Islet precursor cell (in vitro differentiated cells): Measurements from ENCODE around the gene AUTS2.

Experiments used
- DNase-seq: peaks from one replicate; pipeline ENCODE4 v3.0.0-alpha.2; 2018

AUTS2 gene

GRCh38 chr7:69736126-69736810 is 138.0 kb downstream of the AUTS2 start:
- no peak for DNase-seq

GRCh38 chr7:69738396-69738951 is 140.2 kb downstream of the AUTS2 start:
- peak; percentile 90 for DNase-seq

GRCh38 chr7:69739190-69739589 is 140.9 kb downstream of the AUTS2 start:
- DNase-seq, result no peak

GRCh38 chr7:69739931-69740431 is 141.7 kb downstream of the AUTS2 start:
- DNase-seq, result peak; percentile 85

- no peak for DNase-seq
Measured at GRCh38 chr7:69742237-69742636, 144.0 kb downstream of the AUTS2 start.

- DNase-seq, result no peak
Measured at GRCh38 chr7:69743436-69743835, 145.2 kb downstream of the AUTS2 start.

- DNase-seq, result no peak
Measured at GRCh38 chr7:69744026-69744425, 145.8 kb downstream of the AUTS2 start.

- DNase-seq, result no peak
Measured at GRCh38 chr7:69746383-69746782, 148.1 kb downstream of the AUTS2 start.

- DNase-seq, result no peak
Measured at GRCh38 chr7:69747144-69747543, 148.9 kb downstream of the AUTS2 start.

- no peak for DNase-seq
Measured at GRCh38 chr7:69748530-69748929, 150.3 kb downstream of the AUTS2 start.

- DNase-seq, result no peak
Measured at GRCh38 chr7:69749372-69749979, 151.2 kb downstream of the AUTS2 start.

GRCh38 chr7:69749994-69750393 is 151.7 kb downstream of the AUTS2 start:
- no peak for DNase-seq

- DNase-seq, result no peak
Measured at GRCh38 chr7:69751026-69751425, 152.8 kb downstream of the AUTS2 start.

- DNase-seq, result no peak
Measured at GRCh38 chr7:69753981-69754380, 155.7 kb downstream of the AUTS2 start.

GRCh38 chr7:69754476-69754875 is 156.2 kb downstream of the AUTS2 start:
- no peak for DNase-seq

- no peak for DNase-seq
Measured at GRCh38 chr7:69756235-69756634, 158.0 kb downstream of the AUTS2 start.

- DNase-seq, result no peak
Measured at GRCh38 chr7:69757528-69757927, 159.3 kb downstream of the AUTS2 start.

- no peak for DNase-seq
Measured at GRCh38 chr7:69757981-69758430, 159.7 kb downstream of the AUTS2 start.

GRCh38 chr7:69759373-69759772 is 161.1 kb downstream of the AUTS2 start:
- no peak for DNase-seq

GRCh38 chr7:69761290-69761922 is 163.1 kb downstream of the AUTS2 start:
- no peak for DNase-seq

- no peak for DNase-seq
Measured at GRCh38 chr7:69762821-69763352, 164.6 kb downstream of the AUTS2 start.

- no peak for DNase-seq
Measured at GRCh38 chr7:69763513-69763912, 165.2 kb downstream of the AUTS2 start.

GRCh38 chr7:69764147-69764546 is 165.9 kb downstream of the AUTS2 start:
- DNase-seq, result no peak
